IMR-90 (cell line): ENCODE results near the gene ITSN1. TPM values are rescaled to one million over a fixed set of nuclear protein-coding genes. Genes with fewer than 3 reads are reported as not detected.

Experiments
- ATAC-seq: fragments of 200-7000 bp; cut with Tn5 transposase; 2 replicates; pipeline ENCODE4 v1.9.1; 2020; ENCODE audit warnings: low read depth, mild to moderate bottlenecking, moderate library complexity
- BruUV-seq: library from RNA; stranded (reverse); fragments of 400-500 nt; replicated peaks from 2 replicates; lab custom pipeline; 2021; lab: Mats Ljungman, UMichigan
- CTCF ChIA-PET: fragments of 300-600 bp; formaldehyde crosslinking; extraction: SDS; loops from one replicate; lab custom pipeline; 2021; ENCODE audit warnings: antibody characterized with exemption; lab: Yijun Ruan, JAX
- POLR2A ChIA-PET: fragments of 300-600 bp; sonication (Branson Sonifier 250); formaldehyde crosslinking; loops from one replicate; lab custom pipeline; 2022; ENCODE audit warnings: antibody characterized with exemption; ENCODE audit not compliant: unreplicated experiment; lab: Charles Lee
- DNase-seq: peaks from one replicate; pipeline ENCODE4 v3.0.0; 2013
- H2AFZ ChIP-seq: replicated peaks from 2 replicates; pipeline ENCODE3; 2013; ENCODE audit warnings: low read length, mild to moderate bottlenecking; ENCODE audit not compliant: poor library complexity
- H2AK5ac ChIP-seq: 2 replicates; pipeline ENCODE4 v1.6.1; 2013; ENCODE audit warnings: low read depth, low read length, inconsistent platforms
- H2AK9ac ChIP-seq: replicated peaks from 2 replicates; pipeline ENCODE3; 2013; ENCODE audit warnings: mild to moderate bottlenecking, low read depth, low read length, moderate library complexity; ENCODE audit not compliant: poor library complexity
- H2BK120ac ChIP-seq: 2 replicates; pipeline ENCODE4 v1.6.1; 2013; ENCODE audit warnings: low read depth, low read length, inconsistent platforms
- H2BK15ac ChIP-seq: 3 replicates; pipeline ENCODE4 v1.6.1; 2013; ENCODE audit warnings: low read depth, low read length, inconsistent platforms
- H2BK20ac ChIP-seq: 2 replicates; pipeline ENCODE4 v1.6.1; 2013; ENCODE audit warnings: low read depth, mild to moderate bottlenecking, inconsistent platforms, low read length, moderate library complexity
- H2BK5ac ChIP-seq: 2 replicates; pipeline ENCODE4 v1.6.1; 2013; ENCODE audit warnings: mild to moderate bottlenecking, low read depth, low read length, inconsistent platforms; ENCODE audit not compliant: poor library complexity, severe bottlenecking
- H3K14ac ChIP-seq: replicated peaks from 2 replicates; pipeline ENCODE4 v1.6.1; 2013; ENCODE audit warnings: low read depth, low read length, inconsistent platforms
- H3K18ac ChIP-seq: 2 replicates; pipeline ENCODE4 v1.6.1; 2013; ENCODE audit warnings: low read depth, low read length, control low read depth
- H3K23ac ChIP-seq: 2 replicates; pipeline ENCODE4 v1.6.1; 2013; ENCODE audit warnings: low read depth, low read length, inconsistent platforms
- H3K27ac ChIP-seq: 2 replicates; pipeline ENCODE4 v1.5.1; 2013; ENCODE audit warnings: mild to moderate bottlenecking, control low read depth, low read length; ENCODE audit not compliant: insufficient read depth
- H3K27me3 ChIP-seq: 2 replicates; pipeline ENCODE4 v1.6.1; 2013; ENCODE audit warnings: low read length; ENCODE audit not compliant: control insufficient read depth, insufficient read depth
- H3K36me3 ChIP-seq: 2 replicates; pipeline ENCODE4 v1.6.1; 2013; ENCODE audit warnings: low read length, mixed read lengths; ENCODE audit not compliant: control insufficient read depth, insufficient read depth
- H3K4ac ChIP-seq: 2 replicates; pipeline ENCODE4 v1.6.1; 2013; ENCODE audit warnings: low read depth, low read length, inconsistent platforms
- H3K4me1 ChIP-seq: 2 replicates; pipeline ENCODE4 v1.6.1; 2013; ENCODE audit warnings: low read length, mixed read lengths; ENCODE audit not compliant: control insufficient read depth, insufficient read depth
- H3K4me2 ChIP-seq: 2 replicates; pipeline ENCODE4 v1.6.1; 2013; ENCODE audit warnings: low read depth, mild to moderate bottlenecking, control low read depth, low read length, moderate library complexity
- H3K4me3 ChIP-seq: 2 replicates; pipeline ENCODE4 v1.5.1; 2013; ENCODE audit warnings: low read depth, mild to moderate bottlenecking, control low read depth, low read length, moderate library complexity; ENCODE audit not compliant: insufficient read depth
- H3K56ac ChIP-seq: 2 replicates; pipeline ENCODE4 v1.6.1; 2013; ENCODE audit warnings: low read length, inconsistent platforms; ENCODE audit not compliant: insufficient read depth; ENCODE audit errors: extremely low read depth
- H3K79me1 ChIP-seq, 2 experiments: 2 replicates each; pipeline ENCODE4 v1.6.1; 2013; ENCODE audit warnings: low read length in 2 of 2, inconsistent platforms in 1 of 2, low read depth in 1 of 2
- H3K9ac ChIP-seq: 2 replicates; pipeline ENCODE4 v1.6.1; 2013; ENCODE audit warnings: low read depth, low read length, control low read depth
- H3K9me1 ChIP-seq: 2 replicates; pipeline ENCODE4 v1.6.1; 2013; ENCODE audit warnings: low read length, inconsistent platforms; ENCODE audit not compliant: insufficient read depth
- H3K9me3 ChIP-seq: 2 replicates; pipeline ENCODE4 v1.6.1; 2013; ENCODE audit warnings: low read length; ENCODE audit not compliant: control insufficient read depth, insufficient read depth
- H4K20me1 ChIP-seq: 2 replicates; pipeline ENCODE4 v1.6.1; 2013; ENCODE audit warnings: low read length, inconsistent platforms; ENCODE audit not compliant: insufficient read depth
- H4K5ac ChIP-seq: 2 replicates; pipeline ENCODE4 v1.6.1; 2013; ENCODE audit warnings: mild to moderate bottlenecking, low read depth, low read length, control low read depth
- H4K8ac ChIP-seq, 2 experiments: 2 replicates each; pipeline ENCODE4 v1.6.1; 2013; ENCODE audit warnings: low read depth in 2 of 2, low read length in 2 of 2, control low read depth in 1 of 2, inconsistent platforms in 1 of 2
- H4K91ac ChIP-seq: 2 replicates; pipeline ENCODE4 v1.6.1; 2013; ENCODE audit warnings: low read depth, low read length, inconsistent platforms; ENCODE audit not compliant: insufficient read depth
- CEBPB ChIP-seq: IDR thresholded peaks from 2 replicates; pipeline ENCODE4 v1.6.1; 2012; ENCODE audit warnings: low read depth, low read length, improper control_type of control experiment
- MAFK ChIP-seq: IDR thresholded peaks from 2 replicates; pipeline ENCODE4 v1.6.1; 2012; ENCODE audit warnings: low read depth, low read length, improper control_type of control experiment
- MAZ ChIP-seq: IDR thresholded peaks from 2 replicates; pipeline ENCODE4 v1.6.1; 2012; ENCODE audit warnings: low read depth, mild to moderate bottlenecking, low read length, improper control_type of control experiment, moderate library complexity, borderline replicate concordance
- MXI1 ChIP-seq: IDR thresholded peaks from 2 replicates; pipeline ENCODE4 v1.6.1; 2012; ENCODE audit warnings: low read depth, mild to moderate bottlenecking, low read length, moderate library complexity, borderline replicate concordance
- POLR2A ChIP-seq: IDR thresholded peaks from 2 replicates; pipeline ENCODE4 v1.6.1; 2012; ENCODE audit warnings: mild to moderate bottlenecking, low read depth, low read length
- RAD21 ChIP-seq: IDR thresholded peaks from 2 replicates; pipeline ENCODE4 v1.6.1; 2012; ENCODE audit warnings: low read length, improper control_type of control experiment
- WGBS, 2 experiments: methylation state at CpG; one replicate each; pipeline versions ENCODE4 v1.1.5 to v1.1.7; 2013; ENCODE audit warnings: missing lambda C conversion rate in 2 of 2; ENCODE audit not compliant: insufficient read length in 1 of 2; ENCODE audit errors: extremely low coverage in 2 of 2; 5-methylcytosine and 5-hydroxymethylcytosine counted together
- dilution Hi-C: fragments of 300-500 bp; cut with HindIII; formaldehyde crosslinking; loops from one replicate; pipeline ENCODE4 v1.14.3; 2018; ENCODE audit warnings: low sequenced_read_pairs; ENCODE audit not compliant: unreplicated experiment
- in situ Hi-C: fragments of 300-500 bp; cut with MboI; formaldehyde crosslinking; loops from 3 replicates; pipeline ENCODE4 v1.14.3; 2019; ENCODE audit warnings: low sequenced_read_pairs, inconsistent platforms, mixed read lengths
- intact Hi-C: fragments of 100-400 bp; cut with micrococcal nuclease; formaldehyde crosslinking; loops from 2 replicates; pipeline ENCODE4 v1.10.0; 2022
- polyA plus RNA-seq, 3 experiments: library from polyadenylated mRNA; depleted of rRNA; stranded (reverse); fragments of >200 nt; gene quantifications; 2 replicates each; pipeline ENCODE4 v1.2.3, GENCODE V29; 2012; ENCODE audit warnings: low replicate concordance in 1 of 3
- total RNA-seq: library from RNA; depleted of rRNA; stranded (reverse); fragments of >200 nt; gene quantifications from 2 replicates; pipeline ENCODE4 v1.2.3, GENCODE V29; 2012
- TF ChIP-seq, protein P1 (sequence below): fragments of 150-350 bp; IDR thresholded peaks from 2 replicates; pipeline ENCODE4 v1.6.1; 2017; ENCODE audit warnings: mild to moderate bottlenecking, antibody characterized with exemption, low read length, low read depth

Gene ITSN1
- total and polyA plus RNA-seq, 2 of the 4 experiments (the other 2 are of a cell fraction), result 45.4 to 62.0 TPM

DNA sequence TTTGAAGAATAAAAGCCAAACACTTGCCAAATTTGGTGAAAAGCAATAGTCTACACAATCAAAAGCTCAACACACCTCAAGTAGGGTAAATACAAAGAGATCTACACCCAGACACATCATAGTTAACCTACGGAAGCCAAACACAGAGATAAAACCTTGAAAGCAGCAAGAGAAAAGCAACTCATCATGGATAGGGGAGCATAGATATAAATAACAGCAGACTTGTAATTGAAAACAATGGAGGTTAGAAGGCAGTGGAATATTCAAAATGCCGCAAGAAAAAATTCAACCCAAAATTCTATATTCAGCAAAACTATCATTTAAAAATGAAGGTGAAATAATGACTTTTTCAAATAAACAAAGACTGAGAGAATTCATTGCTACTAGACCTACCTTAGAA, 105.1 kb downstream of the ITSN1 start:
- H3K27me3 ChIP-seq, result no peaks in the 10 kb centered on the region
- H2AK5ac ChIP-seq, result no peak overlapping the region
- no peak overlapping the region for H3K23ac ChIP-seq
- no peak overlapping the region for H3K56ac ChIP-seq
- H4K5ac ChIP-seq, result no peak overlapping the region
- peaks cover 11% of the 10 kb centered on the region for H3K36me3 ChIP-seq
- H2BK5ac ChIP-seq, result no peak overlapping the region
- DNase-seq (no peak), ATAC-seq (no peak)
- H2AK9ac ChIP-seq, result no peak overlapping the region
- H3K4me2 ChIP-seq, result no peak overlapping the region
- no peak overlapping the region for H3K4me3 ChIP-seq
- peaks cover 8% of the 10 kb centered on the region for H3K9me3 ChIP-seq
- 0 out of 2 replicates have a peak, but pooled peaks cover 3% of the 10 kb centered on the region for H3K9me1 ChIP-seq
- in situ Hi-C loops (no loop called here), intact Hi-C loops (no loop called here), dilution Hi-C loops (no loop called here)
- TF ChIP-seq, protein P1, sequence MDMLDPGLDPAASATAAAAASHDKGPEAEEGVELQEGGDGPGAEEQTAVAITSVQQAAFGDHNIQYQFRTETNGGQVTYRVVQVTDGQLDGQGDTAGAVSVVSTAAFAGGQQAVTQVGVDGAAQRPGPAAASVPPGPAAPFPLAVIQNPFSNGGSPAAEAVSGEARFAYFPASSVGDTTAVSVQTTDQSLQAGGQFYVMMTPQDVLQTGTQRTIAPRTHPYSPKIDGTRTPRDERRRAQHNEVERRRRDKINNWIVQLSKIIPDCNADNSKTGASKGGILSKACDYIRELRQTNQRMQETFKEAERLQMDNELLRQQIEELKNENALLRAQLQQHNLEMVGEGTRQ, result no peak
- TF ChIP-seq MAFK, result no peak
- no peak for TF ChIP-seq RAD21
- no peak for TF ChIP-seq CEBPB
- no peak for TF ChIP-seq MXI1
- no peak for TF ChIP-seq MAZ
- no peak for TF ChIP-seq POLR2A
- no peak overlapping the region for H3K9ac ChIP-seq
- H4K91ac ChIP-seq, result no peak overlapping the region
- no peak overlapping the region for H3K27ac ChIP-seq
- no peak overlapping the region for H2BK15ac ChIP-seq
- no peak overlapping the region for H2BK20ac ChIP-seq
- H4K8ac ChIP-seq, result no peak overlapping the region
- no peak overlapping the region for H2BK120ac ChIP-seq
- POLR2A ChIA-PET, result no interaction called here
- no peak overlapping the region for H3K18ac ChIP-seq
- no peak overlapping the region for H3K14ac ChIP-seq
- no peaks in the 10 kb centered on the region for H4K20me1 ChIP-seq
- CTCF ChIA-PET, result interaction anchor here (1.4 kb wide), 1 partner anchor 13 kb away, joined by 5 read pairs; no protein-coding TSS in a partner anchor
- WGBS, 2 experiments, result no CpG with 5 or more reads among the region's 2 CpGs
- H3K4me1 ChIP-seq, result no peaks in the 10 kb centered on the region
- H3K79me1 ChIP-seq, result peaks cover 8 to 10% of the 10 kb centered on the region in 2 experiments; a peak in 2 of 4 replicates
- H3K4ac ChIP-seq, result no peak overlapping the region
- no peak overlapping the region for H2AFZ ChIP-seq
- BruUV-seq, result no TSS peak
